CD14-positive monocyte (primary cell): Measurements from ENCODE around the gene SPTBN1. TPM values are rescaled to one million over a fixed set of nuclear protein-coding genes. Genes with fewer than 3 reads are reported as not detected.
"Not testable (repeated sequence)": the region's sequence is repeated elsewhere in the genome, so short reads cannot be mapped to it uniquely, and the experiment has no call there.

Experiments
- DNase-seq, 3 donors: peaks; one replicate each; pipeline ENCODE4 v3.0.0-alpha.2; 2011 to 2022
- H2AFZ ChIP-seq: 2 replicates; pipeline ENCODE4 v1.6.0; 2012; ENCODE audit warnings: mild to moderate bottlenecking, low read depth, low read length, inconsistent platforms; ENCODE audit not compliant: insufficient read depth, poor library complexity, severe bottlenecking
- H3K27ac ChIP-seq, 2 donors: 1 replicate in 1 of 2; 2 replicates in 1 of 2; pipeline ENCODE4 v1.5.1; 2012 to 2013; ENCODE audit warnings: low read length in 2 of 2, control low read depth in 1 of 2, inconsistent platforms in 1 of 2, low read depth in 1 of 2, mild to moderate bottlenecking in 1 of 2
- H3K27me3 ChIP-seq, 2 donors: one replicate each; pipeline versions ENCODE4 v1.6.0 to v1.6.1; 2011 to 2013; ENCODE audit warnings: low read length in 2 of 2; ENCODE audit not compliant: control insufficient read depth in 2 of 2, insufficient read depth in 2 of 2
- H3K36me3 ChIP-seq, 2 donors: replicated peaks in 1 of 2; 1 replicate in 1 of 2; 2 replicates in 1 of 2; pipeline versions ENCODE4 v1.5.1 to v1.6.1; 2012 to 2013; ENCODE audit warnings: low read length in 2 of 2, control low read depth in 1 of 2, inconsistent platforms in 1 of 2, mild to moderate bottlenecking in 1 of 2; ENCODE audit not compliant: insufficient read depth in 2 of 2, control insufficient read depth in 1 of 2
- H3K4me1 ChIP-seq, 2 donors: 1 replicate in 1 of 2; 2 replicates in 1 of 2; pipeline versions ENCODE4 v1.5.1 to v1.6.1; 2012 to 2013; ENCODE audit warnings: low read length in 2 of 2, control low read depth in 1 of 2, inconsistent platforms in 1 of 2, mild to moderate bottlenecking in 1 of 2, moderate library complexity in 1 of 2; ENCODE audit not compliant: insufficient read depth in 2 of 2, control insufficient read depth in 1 of 2
- H3K4me2 ChIP-seq: replicated peaks from 2 replicates; pipeline ENCODE3; 2012; ENCODE audit warnings: low read length, moderate library complexity, mild to moderate bottlenecking; ENCODE audit not compliant: poor library complexity, severe bottlenecking; ENCODE audit errors: extremely low read depth
- H3K4me3 ChIP-seq, 3 experiments: fragments of 200-600 bp in 1 of 3; sonication (generic) in 1 of 3; replicated peaks in 1 of 3; 1 replicate in 2 of 3; 2 replicates in 1 of 3; pipeline ENCODE4 v1.5.1; 2011 to 2013; ENCODE audit warnings: low read length in 3 of 3, mild to moderate bottlenecking in 3 of 3, control low read depth in 2 of 3, low read depth in 2 of 3, inconsistent platforms in 1 of 3, moderate library complexity in 1 of 3
- H3K79me2 ChIP-seq: 2 replicates; pipeline ENCODE4 v1.6.0; 2012; ENCODE audit warnings: mild to moderate bottlenecking, control low read depth, inconsistent platforms, low read length, moderate library complexity; ENCODE audit not compliant: insufficient read depth
- H3K9ac ChIP-seq: 2 replicates; pipeline ENCODE4 v1.6.0; 2017; ENCODE audit warnings: low read length, mild to moderate bottlenecking; ENCODE audit not compliant: insufficient read depth, poor library complexity, severe bottlenecking
- H3K9me3 ChIP-seq, 2 donors: replicated peaks in 1 of 2; 1 replicate in 1 of 2; 2 replicates in 1 of 2; pipeline versions ENCODE4 v1.5.1 to v1.6.1; 2012 to 2013; ENCODE audit warnings: low read length in 2 of 2, control low read depth in 1 of 2; ENCODE audit not compliant: control insufficient read depth in 1 of 2, insufficient read depth in 1 of 2
- H4K20me1 ChIP-seq: 2 replicates; pipeline ENCODE4 v1.6.0; 2012; ENCODE audit warnings: mild to moderate bottlenecking, low read length, control low read depth, moderate library complexity; ENCODE audit not compliant: insufficient read depth
- H3K27ac Mint-ChIP-seq, 7 donors: one replicate each; pipeline ENCODE4 v1.8.0; 2020; ENCODE audit warnings: mild to moderate bottlenecking in 7 of 7, mixed read lengths in 7 of 7, moderate library complexity in 6 of 7, inconsistent platforms in 2 of 7
- H3K27me3 Mint-ChIP-seq, 3 donors: one replicate each; pipeline ENCODE4 v1.8.0; 2021 to 2022; ENCODE audit warnings: low read depth in 3 of 3, mild to moderate bottlenecking in 3 of 3, mixed read lengths in 3 of 3, moderate library complexity in 3 of 3, inconsistent platforms in 1 of 3
- H3K36me3 Mint-ChIP-seq, 2 donors: one replicate each; pipeline ENCODE4 v1.8.0; 2020; ENCODE audit warnings: mixed read lengths in 2 of 2, inconsistent platforms in 1 of 2, mild to moderate bottlenecking in 1 of 2
- H3K4me1 Mint-ChIP-seq: one replicate; pipeline ENCODE4 v1.8.0; 2020; ENCODE audit warnings: mild to moderate bottlenecking, mixed read lengths
- H3K4me3 Mint-ChIP-seq, 2 donors: one replicate each; pipeline ENCODE4 v1.8.0; 2020; ENCODE audit warnings: mild to moderate bottlenecking in 2 of 2, mixed read lengths in 2 of 2, moderate library complexity in 1 of 2
- H3K9me3 Mint-ChIP-seq, 7 donors: one replicate each; pipeline ENCODE4 v1.8.0; 2020 to 2022; ENCODE audit warnings: mixed read lengths in 7 of 7, mild to moderate bottlenecking in 6 of 7, moderate library complexity in 6 of 7, inconsistent platforms in 2 of 7
- WGBS: methylation state at CpG from one replicate; pipeline ENCODE4 v1.1.5; 2013; ENCODE audit warnings: missing lambda C conversion rate; ENCODE audit not compliant: insufficient coverage; 5-methylcytosine and 5-hydroxymethylcytosine counted together
- intact Hi-C, 2 donors: fragments of 100-400 bp; cut with micrococcal nuclease; formaldehyde crosslinking; loops; one replicate each; pipeline versions ENCODE4 v1.15.0 to v1.15.1; 2023
- polyA plus RNA-seq, 3 donors: library from polyadenylated mRNA; depleted of rRNA in 1 of 3; unstranded in 2 of 3; stranded (reverse) in 1 of 3; fragments of 300-500 nt in 2 of 3; fragments of >200 nt in 1 of 3; fragmentation: Illumina TruSeq in 2 of 3; gene quantifications; 1 replicate in 2 of 3; 2 replicates in 1 of 3; pipeline ENCODE4 v1.2.3, GENCODE V29; 2012 to 2021
- TF ChIP-seq, protein P1 (sequence below): fragments of 200-600 bp; IDR thresholded peaks from one replicate; pipeline ENCODE4 v1.8.0; 2022; ENCODE audit warnings: antibody characterized with exemption, mild to moderate bottlenecking

Gene SPTBN1
- polyA plus RNA-seq, 3 donors = 0.79 to 2.8 (median 1.7) TPM

DNA sequence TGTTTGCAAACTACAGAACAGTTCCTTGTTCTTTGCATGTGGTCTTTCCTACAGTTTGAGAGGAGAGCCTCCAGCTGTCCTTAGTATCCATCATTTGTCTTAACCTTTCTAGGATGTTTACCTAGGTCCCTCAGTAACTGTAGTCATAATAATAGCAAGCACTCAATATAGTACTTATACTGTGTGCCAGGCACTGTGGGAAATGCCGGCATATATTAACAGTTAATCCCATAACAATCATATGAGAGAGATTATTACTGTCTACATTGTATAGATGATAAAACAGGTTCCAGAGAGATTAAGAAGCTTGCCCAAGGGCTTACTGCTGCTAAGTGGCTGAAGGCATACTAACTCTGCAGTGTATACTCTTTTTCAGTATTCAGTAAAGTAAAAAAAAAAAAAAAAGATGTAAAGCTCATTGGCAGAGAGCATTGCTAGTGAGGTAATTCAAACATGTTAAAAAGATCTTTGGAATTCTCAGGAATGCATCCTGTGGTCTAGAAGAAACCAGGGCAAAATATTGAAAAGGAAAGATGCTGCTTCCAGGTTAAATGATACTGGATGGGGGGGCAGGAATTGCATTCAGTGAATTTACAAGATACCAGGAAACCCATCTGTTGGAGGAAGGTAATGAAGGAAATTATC, 72.3 kb downstream of the SPTBN1 start:
- WGBS = no CpG with 5 or more reads among the region's 1 CpG
- intact Hi-C loops = loop anchor here in 1 of 2 donors (10.0 kb wide), 1 partner anchor 46 kb away; no protein-coding TSS in a partner anchor
- no peaks in the 10 kb centered on the region for H4K20me1 ChIP-seq
- Mint-ChIP-seq H3K9me3 (no peaks in the 10 kb centered on the region), H3K36me3 (no peaks in the 10 kb centered on the region), H3K27ac (no peak overlapping the region), H3K4me3 (no peak overlapping the region), H3K27me3 (peaks cover 0 to 2% (median 0%) of the 10 kb centered on the region in 3 donors), H3K4me1 (peaks cover 21% of the 10 kb centered on the region)
- no peak overlapping the region for H2AFZ ChIP-seq
- H3K4me3 ChIP-seq = no peak overlapping the region
- no peaks in the 10 kb centered on the region for H3K9me3 ChIP-seq
- no peaks in the 10 kb centered on the region for H3K79me2 ChIP-seq
- no peaks in the 10 kb centered on the region for H3K36me3 ChIP-seq
- no peak for DNase-seq
- peaks cover 17 to 20% of the 10 kb centered on the region in 2 donors for H3K4me1 ChIP-seq
- H3K9ac ChIP-seq = no peak overlapping the region
- H3K4me2 ChIP-seq = no peak overlapping the region
- TF ChIP-seq, protein P1, sequence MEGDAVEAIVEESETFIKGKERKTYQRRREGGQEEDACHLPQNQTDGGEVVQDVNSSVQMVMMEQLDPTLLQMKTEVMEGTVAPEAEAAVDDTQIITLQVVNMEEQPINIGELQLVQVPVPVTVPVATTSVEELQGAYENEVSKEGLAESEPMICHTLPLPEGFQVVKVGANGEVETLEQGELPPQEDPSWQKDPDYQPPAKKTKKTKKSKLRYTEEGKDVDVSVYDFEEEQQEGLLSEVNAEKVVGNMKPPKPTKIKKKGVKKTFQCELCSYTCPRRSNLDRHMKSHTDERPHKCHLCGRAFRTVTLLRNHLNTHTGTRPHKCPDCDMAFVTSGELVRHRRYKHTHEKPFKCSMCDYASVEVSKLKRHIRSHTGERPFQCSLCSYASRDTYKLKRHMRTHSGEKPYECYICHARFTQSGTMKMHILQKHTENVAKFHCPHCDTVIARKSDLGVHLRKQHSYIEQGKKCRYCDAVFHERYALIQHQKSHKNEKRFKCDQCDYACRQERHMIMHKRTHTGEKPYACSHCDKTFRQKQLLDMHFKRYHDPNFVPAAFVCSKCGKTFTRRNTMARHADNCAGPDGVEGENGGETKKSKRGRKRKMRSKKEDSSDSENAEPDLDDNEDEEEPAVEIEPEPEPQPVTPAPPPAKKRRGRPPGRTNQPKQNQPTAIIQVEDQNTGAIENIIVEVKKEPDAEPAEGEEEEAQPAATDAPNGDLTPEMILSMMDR = no peak
- no peaks in the 10 kb centered on the region for H3K27me3 ChIP-seq
- no peak overlapping the region for H3K27ac ChIP-seq

DNA sequence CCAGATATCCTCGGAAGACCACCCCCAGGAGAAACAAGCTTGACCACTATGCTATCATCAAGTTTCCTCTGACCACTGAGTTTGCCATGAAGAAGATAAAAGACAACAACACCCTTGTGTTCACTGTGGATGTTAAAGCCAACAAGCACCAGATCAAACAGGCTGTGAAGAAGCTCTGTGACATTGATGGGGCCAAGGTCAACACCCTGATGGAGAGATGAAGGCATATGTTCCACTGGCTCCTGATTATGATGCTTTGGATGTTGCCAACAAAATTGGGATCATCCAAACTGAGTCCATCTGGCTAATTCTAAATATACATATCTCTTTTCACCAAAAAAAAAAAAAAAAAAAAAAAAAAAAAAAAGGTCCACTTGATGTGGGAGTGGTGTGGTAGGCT, 73.4 kb downstream of the SPTBN1 start:
- H3K4me2 ChIP-seq, H3K4me3 ChIP-seq, H4K20me1 ChIP-seq, H3K4me3 Mint-ChIP-seq, H3K27me3 Mint-ChIP-seq, H3K9me3 Mint-ChIP-seq, H3K36me3 Mint-ChIP-seq, DNase-seq, H3K27ac ChIP-seq, H2AFZ ChIP-seq, H3K27ac Mint-ChIP-seq, H3K9ac ChIP-seq, H3K27me3 ChIP-seq, H3K79me2 ChIP-seq, H3K36me3 ChIP-seq, H3K9me3 ChIP-seq: not testable (repeated sequence)
- intact Hi-C loops = loop anchor here in 1 of 2 donors (10.0 kb wide), 1 partner anchor 45 kb away; no protein-coding TSS in a partner anchor
- peaks cover 26% of the 10 kb centered on the region for H3K4me1 Mint-ChIP-seq
- WGBS = no CpG with 5 or more reads among the region's 1 CpG
- H3K4me1 ChIP-seq = peaks cover 20 to 25% of the 10 kb centered on the region in 2 donors
